Fibroblast of the aortic adventitia (primary cell): ENCODE data around the gene DISP3. TPM values are rescaled to one million over a fixed set of nuclear protein-coding genes. Genes with fewer than 3 reads are reported as not detected.

Experiments
- DNase-seq: peaks from one replicate; pipeline ENCODE4 v3.0.0-alpha.2; 2010; ENCODE audit warnings: low read depth
- H3K4me3 ChIP-seq: 2 replicates; pipeline ENCODE4 v1.5.1; 2011; ENCODE audit warnings: low read depth, mild to moderate bottlenecking, control low read depth, low read length, moderate library complexity
- CTCF ChIP-seq: IDR thresholded peaks from 2 replicates; pipeline ENCODE4 v1.5.1; 2011; ENCODE audit warnings: mild to moderate bottlenecking, low read length, control low read depth, inconsistent platforms; ENCODE audit not compliant: insufficient read depth
- total RNA-seq: library from RNA; depleted of rRNA; stranded (reverse); fragments of >200 nt; gene quantifications from 2 replicates; pipeline ENCODE4 v1.2.3, GENCODE V29; 2012; ENCODE audit warnings: low replicate concordance

Gene DISP3
- total RNA-seq, 1 donor, result not detected

- H3K4me3 ChIP-seq, result no peak overlapping the region
- TF ChIP-seq CTCF, result no peak
- DNase-seq, result no peak
These were observed 39.2 kb downstream of the DISP3 start for GRCh38 chr1:11518016-11518701.

GRCh38 chr1:11518791-11519628, 40.1 kb downstream of the DISP3 start:
- H3K4me3 ChIP-seq, result no peak overlapping the region
- TF ChIP-seq CTCF, result no peak
- no peak for DNase-seq

GRCh38 chr1:11519629-11520031, 40.7 kb downstream of the DISP3 start:
- TF ChIP-seq CTCF, result no peak
- DNase-seq, result no peak
- H3K4me3 ChIP-seq, result no peak overlapping the region

GRCh38 chr1:11520531-11521233, 41.7 kb downstream of the DISP3 start:
- no peak for DNase-seq
- H3K4me3 ChIP-seq, result no peak overlapping the region
- TF ChIP-seq CTCF, result no peak

- H3K4me3 ChIP-seq, result no peak overlapping the region
- no peak for TF ChIP-seq CTCF
- no peak for DNase-seq
These were observed 42.8 kb downstream of the DISP3 start for GRCh38 chr1:11521582-11522399.

GRCh38 chr1:11522400-11523235, 43.7 kb downstream of the DISP3 start:
- TF ChIP-seq CTCF, result no peak
- no peak for DNase-seq
- H3K4me3 ChIP-seq, result no peak overlapping the region
